22Rv1 (cell line): ENCODE data around the gene MAP4K4.

Source experiments
- CTCF ChIP-seq: fragments of 450-650 bp; IDR thresholded peaks from 2 replicates; pipeline ENCODE4 v1.5.1; 2017; ENCODE audit warnings: mild to moderate bottlenecking
- ZFX ChIP-seq: fragments of 450-650 bp; IDR thresholded peaks from 2 replicates; pipeline ENCODE4 v1.6.1; 2017; ENCODE audit warnings: antibody characterized with exemption, borderline replicate concordance

- TF ChIP-seq CTCF (no peak), ZFX (no peak)
These were observed 26.0 kb downstream of the MAP4K4 start for GRCh38 chr2:101723371-101724124.
